Suprapubic skin (tissue), 3 donors: ENCODE results near the gene LARGE1.

Experiments used
- POLR2A ChIP-seq, 2 donors: fragments of 450-650 bp; IDR thresholded peaks; one replicate each; pipeline ENCODE4 v1.6.1; 2017; ENCODE audit warnings: antibody characterized with exemption in 2 of 2, mild to moderate bottlenecking in 2 of 2, moderate library complexity in 2 of 2
- TF ChIP-seq, protein P1 (sequence below), 2 donors: fragments of 200-600 bp in 1 of 2; fragments of 450-650 bp in 1 of 2; sonication (generic) in 1 of 2; IDR thresholded peaks; one replicate each; pipeline ENCODE4 v1.5.1; 2016 to 2019; ENCODE audit warnings: antibody characterized with exemption in 2 of 2, mild to moderate bottlenecking in 1 of 2, moderate library complexity in 1 of 2

DNA sequence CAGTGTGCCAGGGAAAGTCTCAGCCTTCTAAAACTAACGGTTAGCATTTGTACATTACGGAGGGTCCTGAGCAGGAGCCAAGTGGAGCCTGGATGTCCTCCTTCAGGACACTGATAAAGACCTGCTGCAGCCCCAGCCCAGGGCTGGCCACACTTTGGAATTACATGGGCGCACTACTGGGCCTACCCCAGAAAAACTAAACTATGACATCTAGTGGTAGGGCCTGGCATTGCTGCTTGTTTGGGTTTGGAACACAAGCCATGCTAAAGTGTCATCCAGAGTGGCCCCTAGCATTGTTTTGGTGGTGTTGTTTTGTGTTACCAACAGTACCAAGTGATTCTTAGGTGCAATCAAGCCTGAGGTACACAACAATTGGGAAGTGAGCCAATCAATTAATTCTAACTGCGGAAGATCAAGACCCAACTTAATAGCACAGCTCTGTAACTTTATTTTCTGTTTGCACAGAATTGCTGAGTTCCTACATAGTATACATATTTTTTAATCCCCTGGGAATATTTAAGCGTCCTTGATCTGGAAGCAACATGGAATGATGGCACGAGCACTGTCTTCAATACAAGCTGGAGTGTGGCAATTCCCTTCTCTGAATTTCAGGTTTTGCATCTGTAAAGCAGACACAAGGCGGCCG, 340.7 kb downstream of the LARGE1 start:
- TF ChIP-seq, protein P1, sequence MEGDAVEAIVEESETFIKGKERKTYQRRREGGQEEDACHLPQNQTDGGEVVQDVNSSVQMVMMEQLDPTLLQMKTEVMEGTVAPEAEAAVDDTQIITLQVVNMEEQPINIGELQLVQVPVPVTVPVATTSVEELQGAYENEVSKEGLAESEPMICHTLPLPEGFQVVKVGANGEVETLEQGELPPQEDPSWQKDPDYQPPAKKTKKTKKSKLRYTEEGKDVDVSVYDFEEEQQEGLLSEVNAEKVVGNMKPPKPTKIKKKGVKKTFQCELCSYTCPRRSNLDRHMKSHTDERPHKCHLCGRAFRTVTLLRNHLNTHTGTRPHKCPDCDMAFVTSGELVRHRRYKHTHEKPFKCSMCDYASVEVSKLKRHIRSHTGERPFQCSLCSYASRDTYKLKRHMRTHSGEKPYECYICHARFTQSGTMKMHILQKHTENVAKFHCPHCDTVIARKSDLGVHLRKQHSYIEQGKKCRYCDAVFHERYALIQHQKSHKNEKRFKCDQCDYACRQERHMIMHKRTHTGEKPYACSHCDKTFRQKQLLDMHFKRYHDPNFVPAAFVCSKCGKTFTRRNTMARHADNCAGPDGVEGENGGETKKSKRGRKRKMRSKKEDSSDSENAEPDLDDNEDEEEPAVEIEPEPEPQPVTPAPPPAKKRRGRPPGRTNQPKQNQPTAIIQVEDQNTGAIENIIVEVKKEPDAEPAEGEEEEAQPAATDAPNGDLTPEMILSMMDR (IDR thresholded peaks at IDR 0.05), result peak; percentile 63 to 79
- TF ChIP-seq POLR2A (IDR thresholded peaks at IDR 0.05), result no peak
